Ammon's horn (tissue), 1 donor: ENCODE results near the gene BORCS6.

Source experiments
- DNase-seq: peaks from one replicate; pipeline ENCODE4 v3.0.0-alpha.2; 2016; ENCODE audit warnings: low spot score

BORCS6 gene

GRCh38 chr17:8210761-8211458, 20.9 kb upstream of the BORCS6 start:
- DNase-seq: no peak

- peak; percentile 97 for DNase-seq
These were observed 20.2 kb upstream of the BORCS6 start, which contains the start of gene AURKB for GRCh38 chr17:8209907-8210760. Gene AURKB, minus strand, starts transcription at chr17:8210575. Its CDS starts 351 bp downstream, at chr17:8210224.

DNA sequence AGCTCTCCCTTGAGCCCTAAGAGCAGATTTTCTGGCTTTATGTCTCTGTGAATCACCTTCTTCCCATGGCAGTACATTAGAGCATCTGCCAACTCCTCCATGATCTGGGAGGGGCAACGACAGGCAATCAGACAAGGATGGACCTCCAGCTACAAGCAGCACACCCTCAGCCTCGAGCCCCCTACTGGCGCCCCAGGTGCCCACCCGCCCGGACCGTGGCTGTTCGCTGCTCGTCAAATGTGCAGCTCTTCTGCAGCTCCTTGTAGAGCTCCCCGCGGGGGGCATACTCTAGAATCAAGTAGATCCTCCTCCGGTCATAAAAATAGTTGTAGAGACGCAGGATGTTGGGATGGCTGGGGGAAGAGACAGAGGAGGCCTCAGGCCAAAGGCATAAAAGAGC, 16.6 kb upstream of the BORCS6 start:
- no peak for DNase-seq

DNA sequence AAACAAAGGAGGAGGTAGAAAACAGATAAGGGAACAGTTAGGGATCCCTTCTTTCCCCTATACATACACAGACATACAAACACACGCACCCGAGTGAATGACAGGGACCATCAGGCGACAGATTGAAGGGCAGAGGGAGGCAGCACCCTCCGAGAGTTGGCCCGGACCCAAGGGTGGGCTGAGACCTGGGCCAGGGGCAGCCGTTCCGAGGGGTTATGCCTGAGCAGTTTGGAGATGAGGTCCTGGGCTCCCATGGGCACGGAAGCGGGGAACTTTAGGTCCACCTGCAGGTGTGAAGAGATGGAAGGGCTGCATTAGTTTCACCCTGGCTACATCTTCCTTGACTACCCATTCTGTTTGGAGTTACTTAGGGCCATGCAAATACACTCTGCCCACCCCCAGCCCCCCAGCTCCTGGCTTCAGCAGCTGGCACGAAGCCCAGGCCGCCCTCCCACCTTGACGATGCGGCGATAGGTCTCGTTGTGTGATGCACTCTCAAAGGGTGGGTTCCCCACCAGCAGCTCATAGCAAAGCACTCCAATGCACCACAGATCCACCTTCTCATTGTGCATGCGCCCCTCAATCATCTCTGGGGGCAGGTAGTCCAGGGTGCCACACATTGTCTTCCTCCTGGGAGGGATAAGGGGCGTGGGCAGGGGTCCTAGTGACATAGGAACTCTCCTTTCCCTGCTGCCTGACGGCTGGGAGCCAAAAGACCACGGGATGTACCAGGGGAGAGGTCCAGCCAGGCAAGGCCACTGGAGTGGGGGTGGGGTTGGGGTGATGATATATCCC, 15.0 kb upstream of the BORCS6 start:
- DNase-seq: no peak

DNA sequence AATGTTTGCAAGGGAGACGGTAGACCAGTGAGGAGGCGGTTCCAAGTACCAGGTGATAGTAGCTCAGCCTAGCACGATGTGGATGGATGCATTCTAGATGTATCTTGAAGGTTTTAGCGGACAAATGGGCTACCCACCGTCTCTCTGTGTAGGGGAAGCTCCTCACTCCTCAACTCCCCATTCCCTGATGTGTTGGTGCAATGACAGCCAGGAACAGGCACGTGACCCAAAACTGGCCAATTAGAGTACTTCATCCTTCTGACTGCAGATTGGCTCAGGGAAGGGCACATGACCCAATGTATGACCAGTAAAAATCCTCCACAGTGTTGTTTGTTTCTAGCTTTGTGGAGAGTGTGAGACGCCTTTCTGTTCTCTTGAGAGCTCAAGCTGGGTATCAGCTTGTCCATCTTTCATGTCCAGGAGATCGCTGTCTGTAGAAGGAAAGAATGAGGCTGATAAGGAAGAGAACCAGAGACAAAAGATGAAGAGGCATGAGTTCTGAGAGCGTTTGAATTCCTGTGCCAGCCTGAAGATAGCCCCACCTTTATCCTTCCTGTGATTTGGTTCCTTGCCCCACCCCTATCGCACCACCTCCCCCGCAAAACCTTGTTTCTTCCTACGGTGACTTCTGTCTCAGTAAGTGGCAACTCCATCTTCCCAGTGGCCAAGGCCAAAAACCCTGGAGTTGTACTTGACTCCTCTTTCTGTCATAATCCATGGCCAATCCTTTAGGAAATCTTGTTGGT, 2.3 kb upstream of the BORCS6 start:
- DNase-seq: peak; percentile 99

GRCh38 chr17:8190506-8190905, 526 bp upstream of the BORCS6 start:
- DNase-seq: no peak

DNA sequence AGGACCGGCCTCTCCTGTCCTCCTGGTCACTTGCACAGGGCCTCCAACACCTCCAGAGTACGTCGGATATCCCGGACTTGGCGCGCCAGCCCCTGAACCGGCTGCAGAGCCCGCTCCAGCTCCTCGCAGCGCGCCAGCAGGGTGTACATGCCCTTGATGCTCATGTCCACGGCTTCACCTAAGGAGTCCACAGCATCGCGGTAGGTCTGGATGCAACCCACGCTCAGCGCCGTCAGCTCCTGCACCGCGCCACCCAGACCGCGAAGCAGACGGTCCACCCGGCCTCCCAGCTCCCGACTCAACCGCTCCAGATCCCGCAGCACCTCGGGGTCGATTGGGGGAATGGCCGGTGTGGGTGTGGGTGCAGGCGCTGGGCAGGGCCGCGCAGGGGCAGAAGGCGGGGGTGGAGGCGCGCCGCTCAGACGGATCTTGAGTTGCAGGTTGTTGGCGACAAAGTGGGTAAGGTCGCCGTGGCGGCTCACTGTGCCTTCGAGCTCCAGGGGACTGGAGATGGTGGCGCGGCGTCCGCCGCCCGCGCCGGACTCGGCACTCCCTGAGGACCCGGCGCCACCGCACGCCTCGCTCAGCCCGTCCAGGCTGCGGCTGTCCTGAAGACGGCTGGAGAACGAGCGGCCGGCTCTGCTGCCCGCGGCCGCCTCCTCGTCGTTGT, 804 bp downstream of the BORCS6 start:
- no peak for DNase-seq

- DNase-seq: no peak
These were observed 1.6 kb downstream of the BORCS6 start for GRCh38 chr17:8188263-8188839.

GRCh38 chr17:8187517-8188262, 2.3 kb downstream of the BORCS6 start:
- DNase-seq: peak; percentile 94

GRCh38 chr17:8186787-8187516, 3.0 kb downstream of the BORCS6 start:
- DNase-seq: peak; percentile 97

GRCh38 chr17:8186446-8186786, 3.6 kb downstream of the BORCS6 start:
- no peak for DNase-seq

GRCh38 chr17:8185582-8186445, 4.2 kb downstream of the BORCS6 start:
- peak; percentile 92 for DNase-seq

- DNase-seq: no peak
These were observed 12.8 kb downstream of the BORCS6 start for GRCh38 chr17:8176998-8177731.

DNA sequence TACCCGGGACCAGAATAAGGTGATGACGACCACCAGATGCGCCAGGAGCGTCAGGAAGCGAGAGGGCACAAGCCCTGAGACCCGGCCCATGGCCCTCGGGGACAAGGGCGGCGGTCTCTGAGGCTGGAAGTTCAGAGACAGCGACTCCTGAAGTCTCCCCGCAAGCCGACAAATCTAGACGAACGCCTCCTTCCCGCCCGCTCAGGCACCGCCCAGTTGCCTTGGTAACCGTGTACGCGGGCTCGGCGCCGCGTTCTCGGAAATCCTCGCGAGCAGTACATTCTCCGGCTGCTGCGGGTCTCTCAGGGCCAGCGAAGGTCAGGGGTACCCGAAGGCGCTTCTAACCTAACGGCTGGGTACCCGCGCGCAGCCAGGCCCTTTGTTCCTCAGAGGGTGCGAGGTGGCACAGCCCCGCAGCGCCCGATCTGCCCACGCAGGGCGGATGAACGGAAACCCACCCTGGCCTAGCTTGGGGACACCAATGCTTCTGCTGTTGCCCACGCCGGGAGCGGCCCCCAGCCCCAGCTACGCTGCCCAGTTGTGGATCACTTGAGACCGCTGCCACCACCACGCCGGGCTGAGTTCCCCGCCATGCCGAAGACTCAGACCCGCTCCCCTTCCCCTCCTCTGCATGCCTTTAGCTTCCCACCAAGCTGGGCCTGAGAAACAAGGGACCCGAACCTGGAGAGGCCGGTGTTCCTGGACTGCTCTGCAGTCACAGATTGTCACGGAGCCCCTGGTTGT, 13.6 kb downstream of the BORCS6 start, which contains the start of gene TMEM107:
TSS of gene TMEM107 (minus strand) at position 184 of the 744 bp plus-strand sequence. CDS start at position 90, 94 bp downstream.
- DNase-seq: peak; percentile 91

DNA sequence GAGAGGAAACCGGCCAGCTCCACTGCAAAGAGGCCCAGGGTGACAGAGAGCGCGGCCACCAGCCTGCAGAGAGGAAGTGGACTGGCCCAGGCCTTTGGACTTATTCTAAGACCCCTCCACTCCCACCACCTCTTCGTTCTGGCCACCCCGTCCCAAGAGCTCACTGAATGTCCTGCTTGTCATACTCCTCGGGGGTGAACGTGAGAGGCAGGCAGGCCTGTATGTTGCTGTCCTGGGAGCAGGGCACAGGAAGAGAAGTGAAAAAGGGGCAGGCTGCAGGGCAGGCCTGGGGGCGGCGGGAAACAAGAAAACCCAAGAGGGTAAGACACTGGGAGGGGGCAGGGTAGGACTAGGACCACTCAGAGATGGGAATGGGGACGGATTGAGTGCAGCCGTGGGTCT, 14.2 kb downstream of the BORCS6 start:
- no peak for DNase-seq

GRCh38 chr17:8173871-8174322, 16.1 kb downstream of the BORCS6 start:
- DNase-seq: no peak
